GM18502 (cell line): ENCODE measurements around the gene SAPCD1.

ENCODE experiments used
- ATAC-seq: cut with Tn5 transposase; IDR thresholded peaks from one replicate; pipeline ENCODE4 v1.9.1; 2021; ENCODE audit warnings: mild to moderate bottlenecking; ENCODE audit not compliant: unreplicated experiment, poor library complexity

Gene SAPCD1

DNA sequence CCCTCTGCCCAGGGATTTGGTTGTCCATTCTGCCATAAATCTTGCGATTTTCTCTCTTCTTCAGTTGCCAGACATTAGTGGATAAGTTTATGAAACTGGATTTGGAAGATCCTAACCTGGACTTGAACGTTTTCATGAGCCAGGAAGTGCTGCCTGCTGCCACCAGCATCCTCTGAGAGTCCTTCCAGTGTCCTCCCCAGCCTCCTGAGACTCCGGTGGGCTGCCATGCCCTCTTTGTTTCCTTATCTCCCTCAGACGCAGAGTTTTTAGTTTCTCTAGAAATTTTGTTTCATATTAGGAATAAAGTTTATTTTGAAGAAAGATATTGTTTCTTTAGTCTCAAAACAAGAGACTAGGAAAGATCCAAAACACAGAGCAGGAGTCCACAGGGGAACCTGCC is at the start of gene SAPCD1:
SAPCD1 (plus strand) TSS at position 301 of the 400 bp plus-strand sequence. CDS start 399 bp downstream, outside the sequence.
- no peak for ATAC-seq

DNA sequence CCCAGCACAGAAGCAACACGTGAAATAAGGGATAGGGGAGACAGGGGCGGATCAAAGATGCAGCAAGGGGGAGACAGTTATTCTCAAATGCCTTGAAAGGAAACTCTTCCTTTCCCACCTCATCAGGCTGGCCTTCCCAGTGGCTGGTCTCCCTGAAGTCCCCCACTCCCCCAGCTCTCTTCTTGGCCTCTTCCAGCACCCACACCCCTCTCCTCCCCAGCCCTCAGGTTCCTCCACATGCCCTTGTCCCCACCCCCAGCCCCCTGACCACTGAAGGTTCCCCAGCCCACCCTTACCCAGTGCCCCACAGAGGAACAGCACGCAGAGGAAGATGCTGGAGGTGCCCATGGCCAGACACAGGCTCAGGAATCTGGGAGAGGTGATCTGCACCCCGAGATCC is 49.0 kb upstream of the SAPCD1 start:
- no peak for ATAC-seq

DNA sequence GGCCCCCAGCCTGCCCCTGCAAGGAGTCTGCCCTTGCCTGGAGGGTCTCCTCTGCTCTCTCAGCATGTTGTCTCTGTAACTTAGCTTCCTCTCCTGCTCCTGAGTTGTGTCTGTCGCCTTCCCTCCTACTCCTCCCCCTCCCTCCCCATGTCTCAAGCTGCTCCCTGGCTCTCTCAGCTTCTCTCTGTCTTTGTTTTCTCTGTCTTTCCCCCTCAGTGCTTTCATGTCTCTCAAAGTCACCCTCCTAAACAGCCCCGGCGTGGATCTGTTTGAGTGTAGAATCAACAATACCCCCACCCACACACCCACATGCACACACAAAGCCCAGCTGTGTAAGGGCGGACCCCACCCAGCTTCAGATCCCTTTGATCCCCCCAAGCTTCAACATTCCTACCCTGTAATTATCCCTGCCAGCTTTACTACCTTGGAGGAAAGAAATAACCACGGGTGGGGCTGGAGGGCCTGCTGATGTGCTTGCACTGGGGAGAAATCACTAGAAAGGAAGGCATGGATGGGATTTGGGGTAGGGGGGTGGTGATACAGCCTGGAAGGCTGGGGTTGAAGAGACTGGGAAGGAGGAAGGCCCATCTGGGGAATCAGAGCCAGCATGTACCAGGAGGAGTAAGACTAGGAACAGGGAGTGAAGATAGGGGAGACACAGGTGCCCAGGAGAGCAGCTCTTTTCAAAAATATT is 48.3 kb upstream of the SAPCD1 start:
- no peak for ATAC-seq

DNA sequence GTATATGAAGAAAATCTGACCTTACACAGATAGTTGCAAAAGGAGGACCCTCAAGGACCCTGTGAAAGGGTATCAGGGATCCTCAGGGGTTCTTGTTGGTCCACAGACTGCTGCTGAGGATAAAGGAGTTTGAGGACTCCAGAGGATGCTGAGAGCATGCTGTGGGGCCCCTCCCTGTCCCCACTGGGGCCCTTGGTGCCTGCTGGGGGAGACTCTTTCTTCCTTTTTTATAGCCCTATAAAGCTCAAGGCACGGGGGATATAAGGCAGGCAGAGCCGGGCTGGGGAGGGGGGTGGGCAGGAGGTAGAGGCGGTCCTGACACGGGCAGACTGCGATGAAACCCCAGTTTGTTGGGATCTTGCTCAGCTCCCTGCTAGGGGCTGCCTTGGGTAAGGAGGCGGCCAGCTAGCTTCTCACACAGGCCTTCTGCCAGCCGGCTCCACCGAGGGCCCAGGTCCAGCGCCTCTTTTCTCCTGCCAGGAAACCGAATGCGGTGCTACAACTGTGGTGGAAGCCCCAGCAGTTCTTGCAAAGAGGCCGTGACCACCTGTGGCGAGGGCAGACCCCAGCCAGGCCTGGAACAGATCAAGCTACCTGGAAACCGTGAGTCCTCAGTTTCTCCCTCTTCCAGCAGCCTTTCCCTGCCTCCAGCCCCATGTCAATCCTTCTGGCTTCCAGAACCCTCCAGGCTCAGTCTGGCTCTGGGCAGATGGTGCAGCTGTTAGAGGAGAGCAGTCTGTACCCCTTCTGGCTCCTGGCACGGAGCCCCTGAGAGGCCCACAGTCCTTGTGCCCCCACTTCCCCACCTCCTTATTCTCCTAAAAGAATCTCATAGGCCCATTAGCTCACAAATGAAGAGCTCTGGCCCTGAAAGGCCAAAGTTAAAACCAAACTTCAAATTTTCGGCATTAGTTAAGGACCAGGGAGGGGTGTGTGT is 47.2 kb upstream of the SAPCD1 start, which contains the start of gene LY6G6D:
LY6G6D (plus strand) TSS at position 327 of the 937 bp plus-strand sequence; CDS start at position 335, 8 bp downstream.
- no peak for ATAC-seq

DNA sequence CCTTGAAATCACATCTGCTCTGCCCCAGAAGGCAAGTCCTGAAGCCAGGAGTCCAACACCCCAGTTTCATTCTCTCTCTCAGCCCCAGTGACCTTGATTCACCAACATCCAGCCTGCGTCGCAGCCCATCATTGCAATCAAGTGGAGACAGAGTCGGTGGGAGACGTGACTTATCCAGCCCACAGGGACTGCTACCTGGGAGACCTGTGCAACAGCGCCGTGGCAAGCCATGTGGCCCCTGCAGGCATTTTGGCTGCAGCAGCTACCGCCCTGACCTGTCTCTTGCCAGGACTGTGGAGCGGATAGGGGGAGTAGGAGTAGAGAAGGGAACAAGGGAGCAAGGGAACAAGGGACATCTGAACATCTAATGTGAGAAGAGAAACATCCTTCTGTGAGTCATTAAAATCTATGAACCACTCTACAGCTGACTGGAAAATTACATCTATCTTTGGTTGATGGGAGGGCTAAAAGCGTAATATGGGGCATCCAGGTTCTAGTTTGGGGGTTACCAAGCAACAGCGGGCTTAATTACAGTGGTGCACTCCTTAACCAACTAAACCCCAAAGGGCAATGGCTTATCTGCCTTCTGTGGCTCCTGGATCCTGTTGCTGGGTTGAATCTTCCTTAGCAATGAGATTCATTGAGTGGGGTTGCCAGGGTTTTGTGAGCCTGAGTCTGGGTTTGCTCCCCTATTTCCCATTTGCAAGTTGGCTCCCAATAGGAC is 44.8 kb upstream of the SAPCD1 start:
- ATAC-seq, result no peak

DNA sequence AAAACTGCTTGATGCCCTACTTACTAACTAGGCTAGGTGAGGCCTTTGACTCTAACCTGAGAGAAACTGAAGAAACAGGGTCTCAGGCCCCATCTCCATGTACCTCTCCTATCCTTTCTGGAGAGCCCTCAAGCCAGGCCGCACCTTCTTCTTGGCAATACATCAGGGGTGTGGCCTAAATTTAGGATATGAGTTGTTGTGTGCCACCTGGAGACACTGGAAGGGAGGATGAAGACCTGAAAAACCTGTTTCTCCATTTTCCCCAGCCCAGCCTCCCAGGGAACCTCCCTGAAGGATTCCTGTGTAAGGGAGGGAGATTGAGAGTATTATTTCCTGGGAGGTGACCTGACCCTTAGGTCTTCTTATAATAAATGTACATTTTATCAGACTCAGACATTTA is 44.2 kb upstream of the SAPCD1 start:
- no peak for ATAC-seq

DNA sequence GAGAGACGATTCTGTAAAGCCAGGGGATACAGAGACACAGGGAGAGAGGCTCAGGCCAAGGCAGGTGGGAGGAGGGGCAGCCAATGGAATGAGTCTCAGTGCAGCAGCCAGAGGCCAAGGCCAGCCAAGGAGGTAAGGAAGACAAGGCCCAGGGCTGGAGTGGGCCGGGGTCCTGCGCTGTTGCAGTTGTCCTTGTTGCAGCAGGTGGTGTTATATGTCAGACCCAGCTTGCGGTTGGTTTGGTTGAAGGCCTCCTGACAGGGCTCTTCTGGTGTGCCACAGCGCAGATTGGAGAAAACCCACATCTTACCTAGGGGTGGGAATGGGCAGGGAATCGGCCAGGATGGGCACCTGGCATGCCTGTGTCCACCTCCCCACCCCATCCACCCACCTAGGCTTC is 43.5 kb upstream of the SAPCD1 start:
- no peak for ATAC-seq

DNA sequence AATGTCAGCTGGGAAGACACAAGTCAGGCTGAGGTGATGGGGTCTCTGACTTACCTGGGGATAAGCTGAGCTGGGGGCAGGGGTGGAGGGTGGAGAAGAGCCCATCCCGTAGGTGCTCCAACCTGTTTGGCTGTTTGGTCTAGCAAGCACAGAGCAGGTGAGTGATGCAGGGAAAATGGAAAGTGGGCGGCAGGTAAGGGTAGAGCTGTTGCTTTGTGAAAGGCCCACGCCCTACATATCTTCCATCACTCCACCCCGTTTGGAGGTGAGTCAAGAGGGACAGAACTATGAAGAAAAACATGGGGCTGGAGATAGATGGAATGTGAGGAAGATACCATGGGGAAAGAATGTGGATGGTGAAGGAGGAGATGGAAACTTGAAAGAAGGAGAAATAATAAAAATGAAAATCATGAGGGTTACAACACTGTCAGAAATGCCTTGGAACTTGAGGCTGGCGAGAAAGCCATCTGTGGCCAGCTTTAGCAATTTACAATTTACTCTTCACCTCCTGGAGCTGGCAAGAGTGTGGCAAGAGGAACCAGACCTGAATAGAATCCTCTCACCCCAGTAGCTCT is 42.2 kb upstream of the SAPCD1 start:
- ATAC-seq, result no peak

DNA sequence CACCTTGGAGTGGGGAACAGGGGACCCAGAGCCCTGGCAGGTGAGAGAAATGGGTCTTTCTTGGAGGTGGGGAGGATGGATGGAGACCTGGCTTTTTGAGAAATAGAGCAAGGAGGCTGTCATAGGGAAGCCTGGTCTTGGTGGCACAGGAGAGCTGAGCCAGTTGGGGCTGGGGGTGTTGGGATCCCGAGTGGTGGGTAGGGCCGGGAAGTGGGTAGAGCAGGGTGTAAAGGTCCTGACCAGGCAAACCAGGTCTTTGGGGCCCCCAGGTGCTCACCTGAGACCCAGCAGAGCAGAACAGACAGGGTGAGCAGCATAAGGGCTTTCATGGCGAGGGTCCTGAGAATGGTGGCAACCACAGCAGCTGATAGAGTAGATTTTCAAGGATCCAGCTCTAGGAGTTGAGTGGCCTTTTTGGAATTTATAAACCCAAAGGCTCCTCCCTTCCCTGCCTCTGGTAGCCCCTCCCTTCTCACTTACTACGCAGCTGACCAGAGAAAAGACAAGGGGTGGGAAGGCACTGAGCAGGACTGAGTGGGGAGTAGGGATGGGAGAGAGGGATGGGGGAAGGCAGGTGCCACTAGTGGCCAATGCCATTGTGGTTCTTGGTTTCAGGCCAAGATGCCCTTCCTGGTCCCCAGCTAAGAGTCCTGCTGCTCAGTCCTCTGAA is 41.0 kb upstream of the SAPCD1 start, which contains the start of gene LY6G6C:
LY6G6C (minus strand) TSS at position 396 of the 670 bp plus-strand sequence; CDS start at position 329, 67 bp downstream.
- ATAC-seq, result no peak

DNA sequence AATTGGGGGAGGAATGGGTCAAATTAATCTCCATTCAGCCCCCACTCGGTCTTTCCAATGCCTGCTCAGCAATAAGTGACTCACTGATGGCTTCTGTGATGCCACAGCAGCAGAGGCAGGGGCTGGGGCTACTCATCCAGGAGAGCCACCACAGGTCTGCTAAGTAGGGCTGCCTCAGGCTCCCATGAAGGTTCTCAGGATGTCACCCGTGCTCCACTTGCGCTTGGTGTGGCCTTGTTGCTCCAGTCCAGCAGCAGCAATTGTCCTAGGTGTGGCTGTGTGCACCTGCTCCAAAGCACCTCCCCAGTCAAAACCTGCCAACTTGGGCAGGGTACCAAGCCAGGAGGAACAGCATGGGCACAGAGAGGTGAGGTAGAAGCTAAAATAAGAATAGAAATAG is 40.3 kb upstream of the SAPCD1 start:
- no peak for ATAC-seq

DNA sequence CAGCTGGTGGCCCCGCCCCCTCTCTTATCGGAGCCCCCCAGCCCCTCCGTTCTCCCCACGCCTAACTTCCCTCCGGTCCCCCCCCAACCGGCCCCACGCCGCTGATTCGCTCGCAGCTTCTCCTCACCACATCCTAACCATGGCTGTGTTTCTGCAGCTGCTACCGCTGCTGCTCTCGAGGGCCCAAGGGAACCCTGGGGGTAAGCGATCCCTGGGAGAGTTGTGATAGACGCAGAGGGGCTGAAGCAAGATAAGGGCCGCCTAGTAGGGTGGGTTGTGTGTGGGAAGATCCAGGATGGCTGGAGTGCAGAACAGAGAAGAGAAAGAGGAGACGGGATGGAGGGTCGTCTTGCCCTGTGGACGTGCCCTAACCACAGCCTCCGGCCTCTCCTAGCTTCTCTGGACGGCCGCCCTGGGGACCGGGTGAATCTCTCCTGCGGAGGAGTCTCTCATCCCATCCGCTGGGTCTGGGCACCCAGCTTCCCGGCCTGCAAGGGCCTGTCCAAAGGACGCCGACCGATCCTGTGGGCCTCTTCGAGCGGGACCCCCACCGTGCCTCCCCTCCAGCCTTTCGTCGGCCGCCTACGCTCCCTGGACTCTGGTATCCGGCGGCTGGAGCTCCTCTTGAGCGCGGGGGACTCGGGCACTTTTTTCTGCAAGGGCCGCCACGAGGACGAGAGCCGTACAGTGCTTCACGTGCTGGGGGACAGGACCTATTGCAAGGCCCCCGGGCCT is 39.0 kb upstream of the SAPCD1 start, which contains the start of gene MPIG6B:
MPIG6B (plus strand) TSS at position 129 of the 735 bp plus-strand sequence; CDS start at position 140, 11 bp downstream.
- ATAC-seq, result no peak

DNA sequence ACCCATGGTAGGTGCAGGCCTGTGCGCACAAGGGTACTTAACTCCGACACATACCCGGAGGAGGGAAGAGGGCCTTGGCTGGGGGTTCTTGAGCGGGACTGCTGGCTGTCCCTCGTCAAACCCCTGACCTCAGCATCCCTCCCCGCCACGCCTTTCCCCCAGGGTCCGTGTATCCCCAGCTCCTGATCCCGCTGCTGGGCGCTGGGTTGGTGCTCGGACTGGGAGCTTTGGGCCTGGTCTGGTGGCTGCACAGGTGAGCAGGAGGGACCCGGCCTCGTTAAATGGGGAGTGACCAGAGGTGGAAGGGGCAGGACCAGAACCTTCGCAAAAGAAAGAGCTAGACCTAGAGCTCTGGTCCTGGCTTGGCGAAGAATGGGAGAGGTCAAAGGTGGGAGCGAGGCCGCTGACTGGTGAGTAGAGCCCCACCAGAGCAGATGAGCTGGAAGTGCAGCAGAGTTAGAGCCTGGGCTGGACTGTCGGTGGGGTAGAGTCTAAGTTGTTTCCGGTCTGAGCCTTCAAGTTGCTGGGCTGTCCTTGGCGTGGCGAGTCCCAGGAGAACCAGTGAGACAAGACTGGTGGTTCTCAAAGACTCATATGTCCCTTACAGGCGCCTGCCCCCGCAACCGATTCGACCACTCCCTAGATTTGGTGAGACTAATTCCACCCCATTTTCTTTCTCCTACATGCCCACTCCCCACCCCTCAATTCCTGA is 38.3 kb upstream of the SAPCD1 start:
- no peak for ATAC-seq

DNA sequence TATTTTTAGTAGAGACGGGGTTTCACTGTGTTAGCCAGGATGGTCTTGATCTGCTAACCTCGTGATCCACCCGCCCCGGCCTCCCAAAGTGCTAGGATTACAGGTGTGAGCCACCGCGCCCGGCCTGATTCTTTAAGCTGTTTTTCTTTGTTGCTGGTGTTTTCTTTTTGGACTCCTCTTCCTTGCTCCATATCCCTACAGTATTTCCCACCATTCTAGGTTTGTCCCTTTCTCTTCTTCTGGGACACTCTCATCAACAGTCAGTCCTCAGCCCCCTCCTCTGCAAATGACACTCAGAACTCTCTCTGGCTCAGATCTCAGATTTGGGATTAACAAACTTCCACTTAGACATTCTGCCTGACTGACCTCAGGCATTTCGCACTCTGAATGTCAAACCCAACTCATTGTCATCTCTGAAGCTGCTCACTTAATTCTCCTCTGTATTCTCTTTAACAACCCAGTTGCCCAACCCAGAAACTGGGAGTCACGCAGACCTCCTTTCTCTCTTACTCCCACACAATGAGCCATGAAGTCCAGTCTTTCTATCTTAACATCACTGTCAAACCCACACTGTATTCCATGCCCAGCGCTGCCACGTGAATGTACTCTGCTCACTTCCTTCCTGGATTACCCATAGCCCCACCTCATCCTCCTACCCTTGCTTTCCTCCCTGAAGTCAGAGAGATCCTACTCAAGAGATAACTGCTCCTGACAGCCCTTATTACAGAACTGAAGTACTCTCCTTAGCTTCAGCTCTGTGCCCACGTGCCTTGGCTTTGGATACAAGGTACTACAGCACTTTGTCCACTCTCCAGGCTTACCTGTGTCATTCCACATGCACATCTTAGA is 36.7 kb upstream of the SAPCD1 start:
- no peak for ATAC-seq

DNA sequence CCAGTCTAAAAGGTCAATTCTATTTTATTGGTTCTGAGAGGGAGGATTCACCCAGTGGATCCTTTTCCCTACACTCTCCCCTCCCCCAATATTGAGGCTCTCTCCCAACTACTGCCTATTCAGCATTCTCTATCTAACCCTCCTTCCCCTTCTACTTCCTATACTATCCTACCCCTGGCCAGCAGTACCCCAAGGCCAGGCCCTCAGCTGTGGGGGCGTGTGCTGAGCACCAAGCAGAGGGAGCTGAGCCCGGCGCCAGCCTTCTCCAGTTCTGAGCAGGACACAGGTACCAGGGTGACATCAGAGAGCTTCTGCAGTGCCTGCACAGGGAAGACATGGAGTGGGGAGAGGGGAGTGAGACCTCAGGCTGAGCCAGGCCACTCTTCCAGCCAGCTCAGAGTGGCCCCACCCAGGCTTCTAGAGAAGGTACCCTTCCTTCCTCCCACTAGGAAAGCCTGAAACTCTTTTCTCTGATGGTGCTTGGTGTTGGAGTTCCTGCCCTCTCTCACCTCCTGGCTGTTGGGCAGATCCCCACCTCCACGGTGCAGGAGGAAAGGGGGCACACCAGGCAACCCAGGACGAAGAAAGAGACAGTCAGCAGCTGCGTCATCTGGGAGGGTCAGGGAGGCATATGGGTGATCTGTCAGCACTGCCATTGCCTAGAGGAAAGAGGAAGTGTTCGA is 35.3 kb upstream of the SAPCD1 start:
- peak; percentile 51 for ATAC-seq

DNA sequence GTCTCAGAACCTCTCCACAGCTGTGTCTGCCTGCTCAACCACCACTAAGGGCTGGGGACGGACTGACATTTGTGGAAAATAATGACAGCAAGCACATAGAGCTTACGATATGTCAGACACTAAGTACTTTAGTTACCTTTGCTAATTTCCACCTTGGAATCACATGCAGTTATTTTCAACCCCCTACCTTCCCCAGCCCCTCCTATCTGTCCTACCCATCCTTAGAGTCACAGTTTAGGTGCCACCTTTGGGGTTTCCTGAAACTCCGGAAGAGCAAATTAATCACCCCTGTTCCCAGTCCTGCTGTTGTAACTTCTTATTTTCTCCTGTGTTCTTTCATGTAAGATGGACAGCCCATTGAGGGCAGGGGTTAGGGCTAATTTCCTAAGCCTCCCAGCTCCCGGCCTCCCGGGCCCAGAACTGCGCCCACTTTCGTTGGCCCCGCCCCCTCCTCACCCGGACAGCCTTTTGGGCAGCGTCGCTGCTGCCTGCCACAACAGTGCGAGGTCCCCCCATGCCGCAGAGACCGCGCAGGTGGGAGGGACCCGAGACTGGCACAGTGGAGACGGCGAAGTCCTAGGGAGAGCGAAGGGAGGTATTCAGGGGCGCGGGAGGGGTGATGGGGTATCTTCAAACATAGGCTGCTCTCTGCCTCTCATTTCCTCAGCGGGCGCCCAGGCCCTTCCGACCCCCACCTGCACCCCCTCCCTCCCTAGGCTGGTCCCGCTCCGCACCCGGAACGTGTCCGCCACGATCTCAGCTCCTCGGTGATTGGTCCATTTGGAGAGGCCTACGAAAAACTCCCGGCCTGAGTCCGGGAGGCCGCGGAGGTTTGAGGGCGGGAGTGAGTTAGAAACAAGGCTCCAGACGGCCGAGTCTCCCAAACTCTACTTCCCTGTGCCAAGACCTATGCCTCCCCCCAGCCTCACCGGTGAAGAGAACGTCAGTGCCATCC is 34.5 kb upstream of the SAPCD1 start:
- ATAC-seq, result no peak
